Psoas muscle (tissue), 8 donors: ENCODE results near the gene AHSP. TPM values are rescaled to one million over a fixed set of nuclear protein-coding genes. Genes with fewer than 3 reads are reported as not detected.
"Not testable (repeated sequence)": the region's sequence is repeated elsewhere in the genome, so short reads cannot be mapped to it uniquely, and the experiment has no call there.

Experiments used
- ATAC-seq, 4 donors: fragments of 200-7000 bp; cut with Tn5 transposase; one replicate each; pipeline ENCODE4 v1.9.1; 2020; ENCODE audit warnings: moderate library complexity in 3 of 4, mild to moderate bottlenecking in 2 of 4
- DNase-seq, 2 donors: peaks; one replicate each; pipeline ENCODE4 v3.0.0-alpha.2; 2020
- H3K27ac ChIP-seq: fragments of 200-600 bp; one replicate; pipeline ENCODE4 v1.8.0; 2022
- H3K27me3 ChIP-seq, 3 donors: fragments of 200-600 bp in 1 of 3; one replicate each; pipeline versions ENCODE4 v1.6.1 to v1.8.0; 2013 to 2022; ENCODE audit warnings: low read length in 2 of 3, mild to moderate bottlenecking in 2 of 3, moderate library complexity in 1 of 3; ENCODE audit not compliant: insufficient read depth in 3 of 3
- H3K36me3 ChIP-seq, 2 donors: fragments of 200-600 bp in 1 of 2; one replicate each; pipeline versions ENCODE4 v1.6.1 to v1.8.0; 2013 to 2022; ENCODE audit warnings: low read depth in 1 of 2, mild to moderate bottlenecking in 1 of 2, moderate library complexity in 1 of 2; ENCODE audit not compliant: insufficient read depth in 1 of 2
- H3K4me1 ChIP-seq: fragments of 200-600 bp; one replicate; pipeline ENCODE4 v1.8.0; 2022
- H3K4me3 ChIP-seq: fragments of 200-600 bp; one replicate; pipeline ENCODE4 v1.8.0; 2022; ENCODE audit warnings: mild to moderate bottlenecking
- H3K9me3 ChIP-seq: fragments of 200-600 bp; one replicate; pipeline ENCODE4 v1.8.0; 2022
- CTCF ChIP-seq: fragments of 200-600 bp; IDR thresholded peaks from one replicate; pipeline ENCODE4 v1.8.0; 2022; ENCODE audit warnings: antibody characterized with exemption
- WGBS, 3 donors: extraction: QIAGEN DNeasy Blood & Tissue Kit; methylation state at CpG; one replicate each; pipeline versions ENCODE4 v1.1.6 to v1.1.7; 2013; 5-methylcytosine and 5-hydroxymethylcytosine counted together
- intact Hi-C, 2 donors: fragments of 100-400 bp; cut with DNase I; formaldehyde crosslinking; loops; one replicate each; pipeline versions ENCODE4 v1.11.0 to v1.14.2; 2022
- polyA plus RNA-seq, 3 donors: library from polyadenylated mRNA; stranded (reverse); fragments of 200-250 nt; gene quantifications; one replicate each; pipeline ENCODE4 v1.2.3, GENCODE V29; 2013
- total RNA-seq, 4 donors: library from RNA; stranded (reverse); fragmentation: NEBNext Ultra II Directional in 2 of 4; extraction: Animal tissue kit (Norgen Biotek cat#: 25700) in 2 of 4; gene quantifications; one replicate each; pipeline versions ENCODE4 v1.2.1 to v1.2.4, GENCODE V29; 2021 to 2023
- donor health status: healthy with polysubstance abuse.
- donor health status: DM: no; HTN: no; CAD: no; lungs with moderate emphysema.
- donor health status: Bipolar disorder and iron deficiency.
- donor health status: healthy.
- donor health status: DM: yes; HTN: yes; CAD: no.
- donor health status: DM: no; HTN: no; CAD: no.
- donor health status: DM: no; HTN: no; CAD: no.
- donor health status: DM: yes; HTN: yes; CAD: no.

AHSP gene
- total and polyA plus RNA-seq, 7 donors, result 3.5 TPM; not detected in 6

GRCh38 chr16:31517800-31518402 lies 9.8 kb upstream of the AHSP start:
- no peak for TF ChIP-seq CTCF
- Histone ChIP-seq H3K36me3 (no peaks in the 10 kb centered on the region), H3K4me3 (no peak overlapping the region), H3K9me3 (no peaks in the 10 kb centered on the region), H3K4me1 (no peaks in the 10 kb centered on the region), H3K27ac (no peak overlapping the region), H3K27me3 (no peaks in the 10 kb centered on the region)
- intact Hi-C loops, result no loop called here
- no peak for ATAC-seq
- WGBS, 3 donors, result 70 to 75% (median 70%) methylated on average over 4 of the region's 4 CpGs
- DNase-seq, result no peak

GRCh38 chr16:31519759-31520431 lies 7.8 kb upstream of the AHSP start:
- no peaks in the 10 kb centered on the region for H3K9me3 ChIP-seq
- intact Hi-C loops, result no loop called here
- 76 to 91% (median 86%) methylated on average over 2 of the region's 2 CpGs for WGBS, 3 donors
- no peak overlapping the region for H3K4me3 ChIP-seq
- H3K27ac ChIP-seq, result no peak overlapping the region
- H3K4me1 ChIP-seq, result no peaks in the 10 kb centered on the region
- ATAC-seq (no peak), DNase-seq (no peak)
- TF ChIP-seq CTCF, result no peak
- H3K27me3 ChIP-seq, result no peaks in the 10 kb centered on the region
- no peaks in the 10 kb centered on the region for H3K36me3 ChIP-seq

GRCh38 chr16:31521368-31521767 lies 6.3 kb upstream of the AHSP start:
- H3K4me3 ChIP-seq, result no peak overlapping the region
- H3K27me3 ChIP-seq, result no peaks in the 10 kb centered on the region
- ATAC-seq (no peak), DNase-seq (no peak)
- 76 to 93% (median 90%) methylated on average over 3 of the region's 3 CpGs for WGBS, 3 donors
- intact Hi-C loops, result no loop called here
- no peaks in the 10 kb centered on the region for H3K36me3 ChIP-seq
- no peaks in the 10 kb centered on the region for H3K4me1 ChIP-seq
- H3K9me3 ChIP-seq, result no peaks in the 10 kb centered on the region
- TF ChIP-seq CTCF, result no peak
- no peak overlapping the region for H3K27ac ChIP-seq

GRCh38 chr16:31522071-31522470 lies 5.6 kb upstream of the AHSP start:
- Histone ChIP-seq H3K27me3 (no peaks in the 10 kb centered on the region), H3K36me3 (no peaks in the 10 kb centered on the region), H3K27ac (no peak overlapping the region), H3K4me3 (no peak overlapping the region), H3K4me1 (no peaks in the 10 kb centered on the region), H3K9me3 (no peaks in the 10 kb centered on the region)
- 80 to 90% (median 84%) methylated on average over 6 of the region's 6 CpGs for WGBS, 3 donors
- intact Hi-C loops, result no loop called here
- DNase-seq, result no peak
- no peak for TF ChIP-seq CTCF
- no peak for ATAC-seq

GRCh38 chr16:31523768-31524167 lies 3.9 kb upstream of the AHSP start:
- H3K4me3 ChIP-seq, H3K36me3 ChIP-seq, intact Hi-C loops, H3K9me3 ChIP-seq, H3K4me1 ChIP-seq, H3K27ac ChIP-seq, ATAC-seq, DNase-seq: not testable (repeated sequence)
- H3K27me3 ChIP-seq, result peaks cover 0 to 17% (median 11%) of the 10 kb centered on the region in 3 donors
- WGBS, 3 donors, result 35 to 52% (median 42%) methylated on average over 2 to 3 of the region's 6 CpGs
